HepG2 (cell line): ENCODE measurements around the gene CDAN1. TPM values are rescaled to one million over a fixed set of nuclear protein-coding genes. Genes with fewer than 3 reads are reported as not detected.

ENCODE experiments used
- HES4 ChIP-seq: sonication (generic); formaldehyde crosslinking; IDR thresholded peaks from 2 replicates; pipeline ENCODE4 v1.9.0; 2021; ENCODE audit warnings: mild to moderate bottlenecking, missing genetic modification reagents, borderline replicate concordance
- MTF1 ChIP-seq: sonication (generic); formaldehyde crosslinking; IDR thresholded peaks from 2 replicates; pipeline ENCODE4 v1.5.0; 2020; ENCODE audit warnings: missing genetic modification reagents
- NFKBIZ ChIP-seq: IDR thresholded peaks from 2 replicates; pipeline ENCODE4 v1.6.1; 2018; ENCODE audit warnings: missing genetic modification reagents, missing compliant biosample characterization
- SAFB2 ChIP-seq: sonication (generic); formaldehyde crosslinking; IDR thresholded peaks from 2 replicates; pipeline ENCODE4 v1.5.1; 2020; ENCODE audit warnings: missing genetic modification reagents, low read depth, mild to moderate bottlenecking, borderline replicate concordance
- SIN3B ChIP-seq: fragments of 150-350 bp; IDR thresholded peaks from 2 replicates; pipeline ENCODE4 v1.6.1; 2014; ENCODE audit warnings: low read length
- XRCC5 ChIP-seq: fragments of 200-400 bp; formaldehyde crosslinking; optimal IDR thresholded peaks from 2 replicates; pipeline ENCODE3; 2017; ENCODE audit warnings: mild to moderate bottlenecking, low read length
- ZNF138 ChIP-seq: sonication (generic); formaldehyde crosslinking; IDR thresholded peaks from 2 replicates; pipeline ENCODE4 v1.5.0; 2020; ENCODE audit warnings: mild to moderate bottlenecking, low read depth, missing genetic modification reagents
- ZNF460 ChIP-seq: sonication (generic); formaldehyde crosslinking; IDR thresholded peaks from 2 replicates; pipeline ENCODE4 v1.5.1; 2020; ENCODE audit warnings: missing genetic modification reagents, mild to moderate bottlenecking, borderline replicate concordance
- ZNF530 ChIP-seq: sonication (generic); formaldehyde crosslinking; IDR thresholded peaks from 2 replicates; pipeline ENCODE4 v1.5.0; 2020; ENCODE audit warnings: low read depth, mild to moderate bottlenecking, missing genetic modification reagents
- ZNF841 ChIP-seq: sonication (generic); formaldehyde crosslinking; IDR thresholded peaks from 2 replicates; pipeline ENCODE4 v1.8.1; 2023; ENCODE audit warnings: missing genetic modification reagents, borderline replicate concordance
- ZZZ3 ChIP-seq: sonication (generic); formaldehyde crosslinking; IDR thresholded peaks from 2 replicates; pipeline ENCODE4 v1.4.0; 2020; ENCODE audit warnings: missing genetic modification reagents, mild to moderate bottlenecking, borderline replicate concordance
- polyA plus RNA-seq, 8 experiments: library from polyadenylated mRNA; depleted of rRNA in 3 of 8; stranded (reverse) in 7 of 8; unstranded in 1 of 8; fragments of >200 nt; fragmentation: Illumina TruSeq in 4 of 8; extraction: Trizol in 4 of 8; gene quantifications; 2 replicates each; pipeline versions ENCODE4 v1.2.1 to v1.2.3, GENCODE V29; 2011 to 2016; ENCODE audit warnings: low read depth in 4 of 8, missing spikeins in 1 of 8, mixed read lengths in 1 of 8; ENCODE audit not compliant: insufficient read depth in 1 of 8
- total RNA-seq, 5 experiments: library from RNA; depleted of rRNA; stranded (reverse); fragments of >200 nt; fragmentation: Illumina TruSeq; extraction: Trizol; gene quantifications; 2 replicates each; pipeline ENCODE4 v1.2.3, GENCODE V29; 2016; ENCODE audit warnings: low read depth in 1 of 5
- TF ChIP-seq, protein P1 (sequence below): sonication (generic); formaldehyde crosslinking; IDR thresholded peaks from 2 replicates; pipeline ENCODE4 v1.4.0; 2020; ENCODE audit warnings: missing genetic modification reagents, borderline replicate concordance
- TF ChIP-seq, protein P2 (sequence below): sonication (generic); formaldehyde crosslinking; IDR thresholded peaks from 2 replicates; pipeline ENCODE4 v1.5.1; 2020; ENCODE audit warnings: mild to moderate bottlenecking, missing genetic modification reagents, moderate library complexity
- TF ChIP-seq, protein P3 (sequence below), 2 experiments: fragments of 450-650 bp in 1 of 2; sonication (generic) in 1 of 2; formaldehyde crosslinking; IDR thresholded peaks; 2 replicates each; pipeline versions ENCODE4 v1.5.0 to v1.8.0; 2020 to 2022; ENCODE audit warnings: mild to moderate bottlenecking in 1 of 2, missing genetic modification reagents in 1 of 2
- TF ChIP-seq, protein P4 (sequence below): sonication (generic); formaldehyde crosslinking; IDR thresholded peaks from 2 replicates; pipeline ENCODE4 v1.5.1; 2020; ENCODE audit warnings: mild to moderate bottlenecking, missing genetic modification reagents, borderline replicate concordance

Gene CDAN1
- total and polyA plus RNA-seq, 2 of the 13 experiments (the other 11 are each of a cell fraction or from before 2014, with no cell fraction given) = 5.0 to 16.1 TPM

DNA sequence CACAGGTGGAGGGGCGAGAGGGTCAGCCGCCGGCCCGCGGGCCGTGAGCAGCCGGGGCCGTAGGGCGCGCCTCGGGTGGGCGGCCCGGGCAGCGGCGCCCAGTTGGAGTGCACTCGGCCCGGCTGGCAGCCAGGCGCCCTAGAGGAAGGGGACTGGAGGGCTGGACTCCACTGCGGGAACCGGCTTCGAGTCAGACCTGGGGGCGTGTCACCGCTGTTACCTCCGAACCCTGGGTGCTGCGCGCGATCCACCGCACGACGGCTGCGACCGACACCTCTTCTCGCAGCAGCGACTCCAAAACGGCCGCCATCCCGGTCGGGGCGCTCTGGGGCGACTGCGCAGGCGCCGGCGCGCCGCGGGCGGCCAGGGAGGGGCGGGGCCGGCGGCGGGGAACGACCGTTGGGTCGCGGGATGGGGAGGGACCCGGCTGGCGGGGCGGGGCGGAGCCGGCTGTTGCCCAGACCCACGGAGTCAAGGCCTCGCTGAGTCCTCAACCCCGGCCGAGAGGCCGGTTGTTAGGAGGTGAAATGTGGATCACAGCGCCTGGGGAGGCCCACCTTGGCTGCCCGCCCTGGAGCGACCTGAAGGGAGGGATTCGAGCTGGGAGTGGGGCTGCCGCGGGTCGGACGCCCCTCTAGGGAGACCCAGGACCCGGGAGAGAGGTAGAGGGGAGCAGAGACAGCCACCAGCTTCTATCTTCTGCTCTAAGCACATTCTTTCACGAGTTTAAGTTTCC is at the start of gene CDAN1 (continued):
- TF ChIP-seq, protein P1, sequence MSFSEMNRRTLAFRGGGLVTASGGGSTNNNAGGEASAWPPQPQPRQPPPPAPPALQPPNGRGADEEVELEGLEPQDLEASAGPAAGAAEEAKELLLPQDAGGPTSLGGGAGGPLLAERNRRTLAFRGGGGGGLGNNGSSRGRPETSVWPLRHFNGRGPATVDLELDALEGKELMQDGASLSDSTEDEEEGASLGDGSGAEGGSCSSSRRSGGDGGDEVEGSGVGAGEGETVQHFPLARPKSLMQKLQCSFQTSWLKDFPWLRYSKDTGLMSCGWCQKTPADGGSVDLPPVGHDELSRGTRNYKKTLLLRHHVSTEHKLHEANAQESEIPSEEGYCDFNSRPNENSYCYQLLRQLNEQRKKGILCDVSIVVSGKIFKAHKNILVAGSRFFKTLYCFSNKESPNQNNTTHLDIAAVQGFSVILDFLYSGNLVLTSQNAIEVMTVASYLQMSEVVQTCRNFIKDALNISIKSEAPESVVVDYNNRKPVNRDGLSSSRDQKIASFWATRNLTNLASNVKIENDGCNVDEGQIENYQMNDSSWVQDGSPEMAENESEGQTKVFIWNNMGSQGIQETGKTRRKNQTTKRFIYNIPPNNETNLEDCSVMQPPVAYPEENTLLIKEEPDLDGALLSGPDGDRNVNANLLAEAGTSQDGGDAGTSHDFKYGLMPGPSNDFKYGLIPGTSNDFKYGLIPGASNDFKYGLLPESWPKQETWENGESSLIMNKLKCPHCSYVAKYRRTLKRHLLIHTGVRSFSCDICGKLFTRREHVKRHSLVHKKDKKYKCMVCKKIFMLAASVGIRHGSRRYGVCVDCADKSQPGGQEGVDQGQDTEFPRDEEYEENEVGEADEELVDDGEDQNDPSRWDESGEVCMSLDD (CRISPR knock-in tag) = no peak
- TF ChIP-seq SAFB2 (CRISPR knock-in tag) (peak; percentile 25; the same call in 1 of the 2 replicates), ZNF530 (CRISPR knock-in tag) (no peak), HES4 (CRISPR knock-in tag) (no peak), NFKBIZ (no peak), SIN3B (no peak; the same call in 1 of the 2 replicates), XRCC5 (no peak), MTF1 (no peak), ZNF841 (CRISPR knock-in tag) (no peak), ZNF460 (CRISPR knock-in tag) (no peak), ZNF138 (0 out of 2 replicates have a peak, but pooled peaks have one; percentile 21), ZZZ3 (CRISPR knock-in tag) (0 out of 2 replicates have a peak, but pooled peaks have one; percentile 35)
- TF ChIP-seq, protein P2, sequence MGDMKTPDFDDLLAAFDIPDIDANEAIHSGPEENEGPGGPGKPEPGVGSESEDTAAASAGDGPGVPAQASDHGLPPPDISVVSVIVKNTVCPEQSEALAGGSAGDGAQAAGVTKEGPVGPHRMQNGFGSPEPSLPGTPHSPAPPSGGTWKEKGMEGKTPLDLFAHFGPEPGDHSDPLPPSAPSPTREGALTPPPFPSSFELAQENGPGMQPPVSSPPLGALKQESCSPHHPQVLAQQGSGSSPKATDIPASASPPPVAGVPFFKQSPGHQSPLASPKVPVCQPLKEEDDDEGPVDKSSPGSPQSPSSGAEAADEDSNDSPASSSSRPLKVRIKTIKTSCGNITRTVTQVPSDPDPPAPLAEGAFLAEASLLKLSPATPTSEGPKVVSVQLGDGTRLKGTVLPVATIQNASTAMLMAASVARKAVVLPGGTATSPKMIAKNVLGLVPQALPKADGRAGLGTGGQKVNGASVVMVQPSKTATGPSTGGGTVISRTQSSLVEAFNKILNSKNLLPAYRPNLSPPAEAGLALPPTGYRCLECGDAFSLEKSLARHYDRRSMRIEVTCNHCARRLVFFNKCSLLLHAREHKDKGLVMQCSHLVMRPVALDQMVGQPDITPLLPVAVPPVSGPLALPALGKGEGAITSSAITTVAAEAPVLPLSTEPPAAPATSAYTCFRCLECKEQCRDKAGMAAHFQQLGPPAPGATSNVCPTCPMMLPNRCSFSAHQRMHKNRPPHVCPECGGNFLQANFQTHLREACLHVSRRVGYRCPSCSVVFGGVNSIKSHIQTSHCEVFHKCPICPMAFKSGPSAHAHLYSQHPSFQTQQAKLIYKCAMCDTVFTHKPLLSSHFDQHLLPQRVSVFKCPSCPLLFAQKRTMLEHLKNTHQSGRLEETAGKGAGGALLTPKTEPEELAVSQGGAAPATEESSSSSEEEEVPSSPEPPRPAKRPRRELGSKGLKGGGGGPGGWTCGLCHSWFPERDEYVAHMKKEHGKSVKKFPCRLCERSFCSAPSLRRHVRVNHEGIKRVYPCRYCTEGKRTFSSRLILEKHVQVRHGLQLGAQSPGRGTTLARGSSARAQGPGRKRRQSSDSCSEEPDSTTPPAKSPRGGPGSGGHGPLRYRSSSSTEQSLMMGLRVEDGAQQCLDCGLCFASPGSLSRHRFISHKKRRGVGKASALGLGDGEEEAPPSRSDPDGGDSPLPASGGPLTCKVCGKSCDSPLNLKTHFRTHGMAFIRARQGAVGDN = peak; percentile 64
- TF ChIP-seq, protein P3, sequence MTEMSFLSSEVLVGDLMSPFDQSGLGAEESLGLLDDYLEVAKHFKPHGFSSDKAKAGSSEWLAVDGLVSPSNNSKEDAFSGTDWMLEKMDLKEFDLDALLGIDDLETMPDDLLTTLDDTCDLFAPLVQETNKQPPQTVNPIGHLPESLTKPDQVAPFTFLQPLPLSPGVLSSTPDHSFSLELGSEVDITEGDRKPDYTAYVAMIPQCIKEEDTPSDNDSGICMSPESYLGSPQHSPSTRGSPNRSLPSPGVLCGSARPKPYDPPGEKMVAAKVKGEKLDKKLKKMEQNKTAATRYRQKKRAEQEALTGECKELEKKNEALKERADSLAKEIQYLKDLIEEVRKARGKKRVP (CRISPR knock-in tag; IDR thresholded peaks at IDR 0.05) = no peak
- TF ChIP-seq, protein P4, sequence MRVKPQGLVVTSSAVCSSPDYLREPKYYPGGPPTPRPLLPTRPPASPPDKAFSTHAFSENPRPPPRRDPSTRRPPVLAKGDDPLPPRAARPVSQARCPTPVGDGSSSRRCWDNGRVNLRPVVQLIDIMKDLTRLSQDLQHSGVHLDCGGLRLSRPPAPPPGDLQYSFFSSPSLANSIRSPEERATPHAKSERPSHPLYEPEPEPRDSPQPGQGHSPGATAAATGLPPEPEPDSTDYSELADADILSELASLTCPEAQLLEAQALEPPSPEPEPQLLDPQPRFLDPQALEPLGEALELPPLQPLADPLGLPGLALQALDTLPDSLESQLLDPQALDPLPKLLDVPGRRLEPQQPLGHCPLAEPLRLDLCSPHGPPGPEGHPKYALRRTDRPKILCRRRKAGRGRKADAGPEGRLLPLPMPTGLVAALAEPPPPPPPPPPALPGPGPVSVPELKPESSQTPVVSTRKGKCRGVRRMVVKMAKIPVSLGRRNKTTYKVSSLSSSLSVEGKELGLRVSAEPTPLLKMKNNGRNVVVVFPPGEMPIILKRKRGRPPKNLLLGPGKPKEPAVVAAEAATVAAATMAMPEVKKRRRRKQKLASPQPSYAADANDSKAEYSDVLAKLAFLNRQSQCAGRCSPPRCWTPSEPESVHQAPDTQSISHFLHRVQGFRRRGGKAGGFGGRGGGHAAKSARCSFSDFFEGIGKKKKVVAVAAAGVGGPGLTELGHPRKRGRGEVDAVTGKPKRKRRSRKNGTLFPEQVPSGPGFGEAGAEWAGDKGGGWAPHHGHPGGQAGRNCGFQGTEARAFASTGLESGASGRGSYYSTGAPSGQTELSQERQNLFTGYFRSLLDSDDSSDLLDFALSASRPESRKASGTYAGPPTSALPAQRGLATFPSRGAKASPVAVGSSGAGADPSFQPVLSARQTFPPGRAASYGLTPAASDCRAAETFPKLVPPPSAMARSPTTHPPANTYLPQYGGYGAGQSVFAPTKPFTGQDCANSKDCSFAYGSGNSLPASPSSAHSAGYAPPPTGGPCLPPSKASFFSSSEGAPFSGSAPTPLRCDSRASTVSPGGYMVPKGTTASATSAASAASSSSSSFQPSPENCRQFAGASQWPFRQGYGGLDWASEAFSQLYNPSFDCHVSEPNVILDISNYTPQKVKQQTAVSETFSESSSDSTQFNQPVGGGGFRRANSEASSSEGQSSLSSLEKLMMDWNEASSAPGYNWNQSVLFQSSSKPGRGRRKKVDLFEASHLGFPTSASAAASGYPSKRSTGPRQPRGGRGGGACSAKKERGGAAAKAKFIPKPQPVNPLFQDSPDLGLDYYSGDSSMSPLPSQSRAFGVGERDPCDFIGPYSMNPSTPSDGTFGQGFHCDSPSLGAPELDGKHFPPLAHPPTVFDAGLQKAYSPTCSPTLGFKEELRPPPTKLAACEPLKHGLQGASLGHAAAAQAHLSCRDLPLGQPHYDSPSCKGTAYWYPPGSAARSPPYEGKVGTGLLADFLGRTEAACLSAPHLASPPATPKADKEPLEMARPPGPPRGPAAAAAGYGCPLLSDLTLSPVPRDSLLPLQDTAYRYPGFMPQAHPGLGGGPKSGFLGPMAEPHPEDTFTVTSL (CRISPR knock-in tag) = no peak
